Dedifferentiated amniotic fluid mesenchymal stem cell (primary cell): Measurements from ENCODE around the gene FGFR4.

Experiments used
- DNase-seq: peaks from one replicate; pipeline ENCODE4 v3.0.0-alpha.2; 2016; ENCODE audit errors: extremely low spot score

FGFR4 gene

GRCh38 chr5:177085985-177086653 lies 596 bp upstream of the FGFR4 start:
- no peak for DNase-seq

DNA sequence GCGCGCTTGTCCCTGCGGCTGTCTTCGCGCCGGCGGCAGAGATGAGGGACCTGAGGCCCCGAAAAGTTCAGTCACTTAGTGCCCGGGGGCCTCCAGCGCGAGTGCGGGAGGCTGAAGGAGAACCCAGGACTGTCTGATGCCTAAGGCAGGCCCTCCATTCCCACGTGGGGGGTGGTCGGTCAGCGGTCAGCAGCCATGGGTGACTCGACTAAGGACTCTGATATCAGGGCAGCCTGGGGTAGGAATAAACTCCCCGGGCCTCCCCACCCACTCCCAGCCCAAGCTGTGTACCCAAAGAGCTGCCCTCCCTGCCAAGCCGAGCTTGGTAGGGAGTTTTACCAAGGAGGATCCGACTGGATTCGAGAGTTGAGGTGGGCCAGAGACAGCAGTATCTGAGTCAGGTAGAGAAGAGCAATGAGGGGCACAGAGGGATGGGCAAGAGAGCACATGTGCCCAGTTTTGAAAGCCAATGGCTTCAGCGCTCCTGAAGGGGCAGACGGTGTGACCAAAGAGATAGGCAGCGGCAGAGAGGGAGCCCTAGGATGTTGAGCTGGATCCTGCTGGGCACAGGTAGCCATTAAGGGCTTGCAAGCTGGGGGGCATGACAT lies 787 bp downstream of the FGFR4 start:
- no peak for DNase-seq

DNA sequence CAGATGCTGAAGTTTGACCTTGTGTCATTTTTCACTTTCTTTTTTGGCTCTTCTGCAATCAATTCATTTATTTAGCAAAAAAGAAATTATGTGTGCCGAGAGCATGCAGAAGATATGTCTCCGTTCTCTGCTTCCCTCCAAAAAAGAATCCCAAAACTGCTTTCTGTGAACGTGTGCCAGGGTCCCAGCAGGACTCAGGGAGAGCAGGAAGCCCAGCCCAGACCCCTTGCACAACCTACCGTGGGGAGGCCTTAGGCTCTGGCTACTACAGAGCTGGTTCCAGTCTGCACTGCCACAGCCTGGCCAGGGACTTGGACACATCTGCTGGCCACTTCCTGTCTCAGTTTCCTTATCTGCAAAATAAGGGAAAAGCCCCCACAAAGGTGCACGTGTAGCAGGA lies 2.4 kb downstream of the FGFR4 start:
- no peak for DNase-seq

GRCh38 chr5:177089825-177090641 lies 3.3 kb downstream of the FGFR4 start:
- DNase-seq: no peak

DNA sequence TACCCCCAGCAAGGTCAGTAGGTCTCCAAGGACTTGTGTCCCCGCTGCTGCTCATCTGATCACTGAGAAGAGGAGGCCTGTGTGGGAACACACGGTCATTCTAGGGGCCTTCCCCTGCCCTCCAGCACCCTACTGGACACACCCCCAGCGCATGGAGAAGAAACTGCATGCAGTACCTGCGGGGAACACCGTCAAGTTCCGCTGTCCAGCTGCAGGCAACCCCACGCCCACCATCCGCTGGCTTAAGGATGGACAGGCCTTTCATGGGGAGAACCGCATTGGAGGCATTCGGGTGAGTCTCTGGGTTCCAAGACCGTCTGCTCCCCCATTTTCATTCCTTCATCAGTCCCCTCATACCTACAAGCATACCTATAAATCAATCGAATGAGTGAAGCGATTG lies 4.1 kb downstream of the FGFR4 start:
- no peak for DNase-seq

GRCh38 chr5:177091232-177091631 lies 4.5 kb downstream of the FGFR4 start:
- DNase-seq: no peak

DNA sequence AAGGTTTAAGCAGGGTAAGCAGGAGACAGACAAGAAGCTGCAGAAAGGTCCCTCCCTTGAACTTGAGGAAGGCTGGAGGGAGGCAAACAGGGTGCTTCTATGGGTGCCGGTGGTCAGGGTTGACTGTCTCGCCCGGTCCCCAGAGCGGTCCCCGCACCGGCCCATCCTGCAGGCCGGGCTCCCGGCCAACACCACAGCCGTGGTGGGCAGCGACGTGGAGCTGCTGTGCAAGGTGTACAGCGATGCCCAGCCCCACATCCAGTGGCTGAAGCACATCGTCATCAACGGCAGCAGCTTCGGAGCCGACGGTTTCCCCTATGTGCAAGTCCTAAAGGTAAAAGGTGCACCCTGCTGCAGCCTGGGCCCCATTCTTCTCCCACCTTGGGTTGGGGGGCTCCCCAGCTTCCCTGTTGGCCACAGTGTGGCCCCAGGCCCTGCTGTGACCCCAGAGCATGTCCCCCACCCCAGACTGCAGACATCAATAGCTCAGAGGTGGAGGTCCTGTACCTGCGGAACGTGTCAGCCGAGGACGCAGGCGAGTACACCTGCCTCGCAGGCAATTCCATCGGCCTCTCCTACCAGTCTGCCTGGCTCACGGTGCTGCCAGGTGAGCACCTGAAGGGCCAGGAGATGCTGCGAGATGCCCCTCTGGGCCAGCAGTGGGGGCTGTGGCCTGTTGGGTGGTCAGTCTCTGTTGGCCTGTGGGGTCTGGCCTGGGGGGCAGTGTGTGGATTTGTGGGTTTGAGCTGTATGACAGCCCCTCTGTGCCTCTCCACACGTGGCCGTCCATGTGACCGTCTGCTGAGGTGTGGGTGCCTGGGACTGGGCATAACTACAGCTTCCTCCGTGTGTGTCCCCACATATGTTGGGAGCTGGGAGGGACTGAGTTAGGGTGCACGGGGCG lies 5.7 kb downstream of the FGFR4 start:
- DNase-seq: no peak

GRCh38 chr5:177093082-177093712 lies 6.5 kb downstream of the FGFR4 start:
- DNase-seq: no peak

DNA sequence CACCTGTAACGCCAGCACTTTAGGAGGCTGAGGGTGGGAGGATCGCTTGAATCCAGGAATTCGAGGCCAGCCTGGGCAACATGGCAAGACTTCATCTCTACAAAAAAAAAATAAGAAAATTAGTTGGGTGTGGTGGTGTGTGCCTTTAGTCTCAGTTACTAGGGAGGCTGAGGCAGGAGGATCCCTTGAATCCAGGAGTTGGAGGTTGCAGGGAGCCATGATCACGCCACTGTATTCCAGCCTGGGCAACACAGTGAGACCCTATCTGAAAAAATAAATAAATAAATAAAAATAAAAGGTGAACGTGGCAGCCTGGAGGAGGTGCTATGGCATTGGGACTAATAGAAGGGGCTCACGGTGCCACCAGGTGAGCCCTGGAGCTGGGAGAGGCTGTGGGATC lies 7.1 kb downstream of the FGFR4 start:
- no peak for DNase-seq

DNA sequence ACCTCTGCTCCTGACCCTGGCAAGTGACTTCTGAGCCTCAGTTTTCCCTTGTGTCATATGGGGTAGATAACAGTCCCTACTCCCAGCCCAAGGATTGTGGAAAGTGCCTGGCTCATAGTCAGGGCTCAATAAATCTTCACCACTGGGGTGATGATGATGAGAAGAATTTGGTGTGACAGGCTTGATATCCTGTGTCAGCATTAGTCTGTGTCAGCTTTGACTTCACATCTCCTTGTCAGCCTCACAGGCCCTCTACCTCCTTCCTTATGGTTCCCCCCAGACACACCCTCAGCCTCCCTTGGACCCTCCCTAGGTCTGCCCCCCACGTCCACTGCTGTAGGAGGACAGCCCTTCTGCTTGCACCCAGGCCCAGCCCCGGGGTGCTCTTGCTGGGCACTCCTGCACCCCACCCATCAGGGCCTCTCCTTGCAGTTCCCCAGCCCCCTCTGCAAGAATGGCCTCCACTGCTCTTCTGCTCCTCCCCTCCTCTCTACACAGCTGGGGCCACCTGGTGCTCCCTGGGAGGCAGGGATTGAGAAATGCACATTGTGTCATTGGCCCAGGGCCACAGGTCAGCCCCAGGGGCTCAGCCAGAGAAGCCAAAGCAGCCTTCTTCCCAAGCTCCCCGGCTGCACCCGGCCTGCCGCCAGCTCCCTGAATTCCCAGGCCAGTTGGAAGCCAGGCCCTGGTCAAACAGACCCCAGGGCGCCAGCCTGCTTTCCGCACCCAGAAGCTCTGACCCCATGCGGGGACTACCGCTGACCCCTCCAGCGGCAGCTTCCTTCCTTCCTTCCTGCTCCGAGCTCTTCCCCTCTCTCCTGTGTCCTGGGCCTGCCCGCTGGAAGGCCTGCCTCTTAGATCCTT lies 7.7 kb downstream of the FGFR4 start:
- DNase-seq: no peak

GRCh38 chr5:177095088-177095669 lies 8.5 kb downstream of the FGFR4 start:
- DNase-seq: no peak

- no peak for DNase-seq
Observed at GRCh38 chr5:177096162-177097015, 9.7 kb downstream of the FGFR4 start.

DNA sequence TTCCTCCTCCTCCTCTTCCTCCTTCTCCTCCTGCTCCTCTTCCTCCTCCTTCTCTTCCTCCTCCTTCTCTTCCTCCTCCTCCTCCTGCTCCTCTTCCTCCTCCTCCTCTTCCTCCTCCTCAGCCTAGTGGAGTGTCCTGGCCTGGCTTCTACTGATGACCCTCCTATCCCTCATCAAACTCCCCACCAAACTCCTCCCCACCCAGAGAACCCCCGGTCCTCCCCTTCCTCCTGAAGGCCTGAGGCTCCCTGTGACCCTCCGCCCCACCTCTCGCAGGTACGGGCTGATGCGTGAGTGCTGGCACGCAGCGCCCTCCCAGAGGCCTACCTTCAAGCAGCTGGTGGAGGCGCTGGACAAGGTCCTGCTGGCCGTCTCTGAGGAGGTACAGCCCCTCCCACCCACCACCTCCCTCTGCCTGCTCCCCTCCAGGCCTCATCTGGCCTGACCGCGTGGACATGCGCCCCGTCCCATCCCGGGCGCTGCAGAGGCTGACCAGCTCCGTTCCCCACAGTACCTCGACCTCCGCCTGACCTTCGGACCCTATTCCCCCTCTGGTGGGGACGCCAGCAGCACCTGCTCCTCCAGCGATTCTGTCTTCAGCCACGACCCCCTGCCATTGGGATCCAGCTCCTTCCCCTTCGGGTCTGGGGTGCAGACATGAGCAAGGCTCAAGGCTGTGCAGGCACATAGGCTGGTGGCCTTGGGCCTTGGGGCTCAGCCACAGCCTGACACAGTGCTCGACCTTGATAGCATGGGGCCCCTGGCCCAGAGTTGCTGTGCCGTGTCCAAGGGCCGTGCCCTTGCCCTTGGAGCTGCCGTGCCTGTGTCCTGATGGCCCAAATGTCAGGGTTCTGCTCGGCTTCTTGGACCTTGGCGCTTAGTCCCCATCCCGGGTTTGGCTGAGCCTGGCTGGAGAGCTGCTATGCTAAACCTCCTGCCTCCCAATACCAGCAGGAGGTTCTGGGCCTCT lies 10.6 kb downstream of the FGFR4 start:
- DNase-seq: no peak

DNA sequence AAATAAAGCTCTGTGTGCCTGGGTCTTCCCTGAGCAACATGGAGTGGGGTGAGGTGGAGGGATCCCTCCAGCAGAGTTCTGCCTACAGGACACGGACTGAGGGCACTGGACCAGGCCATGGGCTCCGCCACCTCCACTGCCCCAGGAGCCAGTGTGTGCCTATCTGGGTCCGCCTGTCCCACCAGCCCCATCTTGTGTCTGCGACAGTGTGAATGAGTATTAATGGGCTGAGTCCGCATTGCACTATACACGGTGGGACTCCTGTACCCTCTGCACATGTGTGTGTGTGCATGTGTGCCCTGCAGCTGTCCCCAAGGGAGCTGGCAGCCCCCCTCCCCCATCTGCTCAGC lies 11.4 kb downstream of the FGFR4 start:
- no peak for DNase-seq

DNA sequence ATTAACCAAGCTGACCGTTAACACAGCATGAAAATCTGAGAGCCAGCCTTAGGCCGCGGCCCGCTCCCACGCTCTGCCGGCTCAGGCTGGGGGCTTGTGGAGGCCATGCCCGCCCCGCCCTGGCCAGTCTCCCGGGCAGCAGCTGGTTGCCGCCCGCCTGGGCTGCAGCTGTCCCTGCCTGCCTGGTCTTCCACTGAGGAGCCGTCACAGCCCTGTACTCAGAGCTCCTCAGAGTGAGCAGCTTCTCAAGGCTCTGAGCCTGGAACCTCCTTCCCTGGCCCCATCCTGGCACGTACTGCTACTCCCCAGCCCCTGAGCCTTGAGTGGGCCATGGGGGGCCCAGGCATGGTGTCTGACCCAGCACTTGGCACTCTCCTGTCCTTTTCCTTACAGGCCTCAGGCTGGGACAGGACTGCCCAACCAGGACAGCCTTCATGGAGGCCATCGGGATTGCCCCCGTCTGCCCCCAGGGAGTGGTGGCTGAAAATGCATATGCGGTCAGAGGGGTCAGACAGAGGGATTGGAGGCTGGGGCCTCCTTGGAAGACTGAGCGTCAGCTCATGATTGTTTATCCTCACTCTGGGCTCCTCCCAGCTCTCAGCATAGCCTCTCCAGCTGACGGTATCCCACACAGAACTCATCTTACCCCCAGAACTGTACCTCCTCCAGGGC lies 11.9 kb downstream of the FGFR4 start:
- no peak for DNase-seq

DNA sequence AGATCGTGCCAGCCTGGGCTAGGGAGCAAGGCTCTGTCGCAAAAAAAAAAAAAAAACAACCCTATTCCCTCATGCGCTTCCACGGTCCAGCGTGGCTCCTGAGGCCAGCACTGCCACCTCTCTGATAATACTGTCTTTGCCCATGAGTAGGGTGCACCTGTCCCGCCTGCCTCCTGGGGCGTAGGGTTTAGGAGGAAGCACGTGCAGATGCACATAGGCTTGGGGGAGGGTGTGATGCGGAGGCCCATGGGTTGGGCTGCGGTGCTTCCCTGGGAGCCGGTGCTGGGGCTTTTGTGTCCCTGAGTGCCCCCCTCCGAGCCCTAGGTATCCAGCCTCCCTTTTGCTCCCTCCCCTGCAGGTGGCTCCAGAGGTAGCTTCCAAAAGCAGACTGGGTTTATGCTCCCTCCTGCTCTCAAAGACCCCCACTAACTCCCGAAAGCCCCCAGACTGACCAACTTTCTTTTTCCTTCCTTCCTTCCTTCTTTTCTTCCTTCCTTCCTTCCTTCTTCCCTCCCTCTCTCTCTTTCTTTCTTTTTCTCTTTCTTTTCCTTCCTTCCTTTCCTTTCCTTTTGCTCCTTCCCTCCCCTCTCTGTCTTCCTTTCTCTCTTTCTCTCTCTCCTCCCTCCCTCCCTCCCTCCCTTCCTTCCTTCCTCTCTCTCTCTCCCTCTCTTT lies 12.8 kb downstream of the FGFR4 start:
- DNase-seq: no peak

DNA sequence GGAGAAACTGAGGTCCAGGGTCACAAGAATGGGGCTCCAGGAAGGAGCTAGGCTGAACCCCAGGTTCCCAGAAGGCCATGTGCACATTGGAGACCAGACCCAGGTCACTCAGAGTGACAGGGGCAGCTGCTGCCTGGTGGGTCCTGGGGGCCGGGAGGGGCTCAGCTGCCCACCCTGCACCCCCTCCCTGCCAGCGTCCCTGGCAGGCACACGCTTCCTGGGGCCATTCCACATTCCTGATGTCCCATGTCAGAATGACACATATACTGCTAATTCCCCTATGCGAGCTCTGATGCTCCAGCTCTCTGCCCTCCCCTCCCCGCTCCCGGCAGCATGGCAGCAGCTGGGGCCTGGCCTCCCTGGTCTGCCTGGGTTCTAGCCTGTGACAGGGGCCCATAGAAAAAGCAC lies 14.0 kb downstream of the FGFR4 start:
- DNase-seq: no peak
